ENCODE results near the gene PCDHGA8.

PCDHGA8 gene

GRCh38 chr5:141409598-141410306 is 17.3 kb downstream of the PCDHGA8 start:
- Histone ChIP-seq H3K4me1 (ENCODE audit: insufficient read depth, low read length) (no peaks in the 10 kb centered on the region), H3K9ac (ENCODE audit: low read depth, low read length) (no peak overlapping the region), H3K36me3 (ENCODE audit: insufficient read depth, low read length) (no peaks in the 10 kb centered on the region), H3K9me3 (ENCODE audit: insufficient read depth, low read length, severe bottlenecking) (no peaks in the 10 kb centered on the region), H3K4me2 (ENCODE audit: insufficient read depth, low read length) (no peak overlapping the region), H4K20me1 (ENCODE audit: insufficient read depth, low read length) (no peaks in the 10 kb centered on the region), H3K27ac (ENCODE audit: low read length) (no peak overlapping the region), H3K4me3 (ENCODE audit: low read depth in 1 of 2, low read length in 2 of 2) (no peak overlapping the region), H3K79me2 (ENCODE audit: insufficient read depth, low read length) (no peaks in the 10 kb centered on the region), H2AFZ (ENCODE audit: low read depth, low read length) (no peak overlapping the region), H3K27me3 (ENCODE audit: insufficient read depth, low read length, poor library complexity) (no peaks in the 10 kb centered on the region)
- no peak for DNase-seq
- TF ChIP-seq CTCF (IDR thresholded peaks at IDR 0.05; ENCODE audit: borderline replicate concordance, extremely low read depth, low read length, poor library complexity, severe bottlenecking) (no peak), EZH2 (IDR thresholded peaks at IDR 0.05; ENCODE audit: borderline replicate concordance, low read depth, low read length, severe bottlenecking) (no peak)
- ATAC-seq (ENCODE audit: insufficient read depth, low read depth), result no peak

- Histone ChIP-seq H3K4me1 (ENCODE audit: insufficient read depth, low read length) (no peaks in the 10 kb centered on the region), H3K27ac (ENCODE audit: low read length) (no peak overlapping the region), H3K4me2 (ENCODE audit: insufficient read depth, low read length) (no peak overlapping the region), H3K36me3 (ENCODE audit: insufficient read depth, low read length) (no peaks in the 10 kb centered on the region), H3K4me3 (ENCODE audit: low read depth in 1 of 2, low read length in 2 of 2) (no peak overlapping the region), H3K9ac (ENCODE audit: low read depth, low read length) (no peak overlapping the region), H3K79me2 (ENCODE audit: insufficient read depth, low read length) (no peaks in the 10 kb centered on the region), H3K9me3 (ENCODE audit: insufficient read depth, low read length, severe bottlenecking) (no peaks in the 10 kb centered on the region), H2AFZ (ENCODE audit: low read depth, low read length) (no peak overlapping the region), H4K20me1 (ENCODE audit: insufficient read depth, low read length) (no peaks in the 10 kb centered on the region), H3K27me3 (ENCODE audit: insufficient read depth, low read length, poor library complexity) (no peaks in the 10 kb centered on the region)
- peak; percentile 56; the same call in 2 of the 3 replicates for ATAC-seq (ENCODE audit: insufficient read depth, low read depth)
- TF ChIP-seq EZH2 (IDR thresholded peaks at IDR 0.05; ENCODE audit: borderline replicate concordance, low read depth, low read length, severe bottlenecking), result no peak
- no peak for TF ChIP-seq CTCF (IDR thresholded peaks at IDR 0.05; ENCODE audit: borderline replicate concordance, extremely low read depth, low read length, poor library complexity, severe bottlenecking)
- DNase-seq, result no peak
These were observed 19.1 kb downstream of the PCDHGA8 start for GRCh38 chr5:141411575-141411974.

GRCh38 chr5:141412854-141413539 is 20.6 kb downstream of the PCDHGA8 start, which contains the start of gene PCDHGA10:
TSS of gene PCDHGA10 (plus strand) at chr5:141412987. CDS start at chr5:141413176, 189 bp downstream.
- H3K9ac ChIP-seq (ENCODE audit: low read depth, low read length), result no peak within 1 kb of the TSS
- DNase-seq (peak; percentile 50), ATAC-seq (ENCODE audit: insufficient read depth, low read depth) (peak; percentile 80)

More at GRCh38 chr5:141412854-141413539, 20.6 kb downstream of the PCDHGA8 start, which contains the start of gene PCDHGA10:
- no peak within 1 kb of the TSS for H3K27ac ChIP-seq (ENCODE audit: low read length)
- TF ChIP-seq CTCF (IDR thresholded peaks at IDR 0.05; ENCODE audit: borderline replicate concordance, extremely low read depth, low read length, poor library complexity, severe bottlenecking) (peak; percentile 65), EZH2 (IDR thresholded peaks at IDR 0.05; ENCODE audit: borderline replicate concordance, low read depth, low read length, severe bottlenecking) (no peak)
- no peaks in the 10 kb centered on the region for H3K27me3 ChIP-seq (ENCODE audit: insufficient read depth, low read length, poor library complexity)
- no peak within 1 kb of the TSS for H3K4me2 ChIP-seq (ENCODE audit: insufficient read depth, low read length)
- no peaks in the 10 kb centered on the region for H3K4me1 ChIP-seq (ENCODE audit: insufficient read depth, low read length)
- no peaks in the 10 kb centered on the region for H4K20me1 ChIP-seq (ENCODE audit: insufficient read depth, low read length)
- no peaks in the 10 kb centered on the region for H3K79me2 ChIP-seq (ENCODE audit: insufficient read depth, low read length)
- no peak within 1 kb of the TSS for H3K4me3 ChIP-seq (ENCODE audit: low read depth in 1 of 2, low read length in 2 of 2)
- no peaks in the 10 kb centered on the region for H3K36me3 ChIP-seq (ENCODE audit: insufficient read depth, low read length)
- peak within 1 kb of the TSS; percentile 49 for H2AFZ ChIP-seq (ENCODE audit: low read depth, low read length)
- H3K9me3 ChIP-seq (ENCODE audit: insufficient read depth, low read length, severe bottlenecking), result no peaks in the 10 kb centered on the region

Data from DND-41 (cell line).